ENCODE measurements around the gene PHF8. TPM values are rescaled to one million over a fixed set of nuclear protein-coding genes. Genes with fewer than 3 reads are reported as not detected.

PHF8 gene
- total RNA-seq, 1 donor from 2014 or later = 16.6 TPM

DNA sequence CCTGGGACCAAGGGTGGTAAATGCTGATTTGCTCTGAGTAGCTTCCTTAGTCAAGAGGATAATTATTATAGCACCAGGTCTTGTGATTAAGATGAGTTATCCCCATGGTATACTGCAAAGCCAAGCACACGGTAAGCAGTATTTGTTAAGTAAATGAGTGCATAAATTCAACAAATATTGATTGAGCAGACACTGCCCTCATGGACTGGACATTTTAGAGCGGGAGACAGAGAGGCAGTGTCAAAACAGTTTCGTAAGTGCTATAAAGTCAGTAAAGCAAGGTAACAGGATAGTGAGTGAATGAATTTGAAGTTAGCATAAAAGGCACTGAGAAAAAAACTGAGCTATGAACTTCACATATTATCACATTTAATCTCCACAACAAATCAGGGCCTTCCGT lies 13.9 kb downstream of the PHF8 start:
- TF ChIP-seq, protein P1, sequence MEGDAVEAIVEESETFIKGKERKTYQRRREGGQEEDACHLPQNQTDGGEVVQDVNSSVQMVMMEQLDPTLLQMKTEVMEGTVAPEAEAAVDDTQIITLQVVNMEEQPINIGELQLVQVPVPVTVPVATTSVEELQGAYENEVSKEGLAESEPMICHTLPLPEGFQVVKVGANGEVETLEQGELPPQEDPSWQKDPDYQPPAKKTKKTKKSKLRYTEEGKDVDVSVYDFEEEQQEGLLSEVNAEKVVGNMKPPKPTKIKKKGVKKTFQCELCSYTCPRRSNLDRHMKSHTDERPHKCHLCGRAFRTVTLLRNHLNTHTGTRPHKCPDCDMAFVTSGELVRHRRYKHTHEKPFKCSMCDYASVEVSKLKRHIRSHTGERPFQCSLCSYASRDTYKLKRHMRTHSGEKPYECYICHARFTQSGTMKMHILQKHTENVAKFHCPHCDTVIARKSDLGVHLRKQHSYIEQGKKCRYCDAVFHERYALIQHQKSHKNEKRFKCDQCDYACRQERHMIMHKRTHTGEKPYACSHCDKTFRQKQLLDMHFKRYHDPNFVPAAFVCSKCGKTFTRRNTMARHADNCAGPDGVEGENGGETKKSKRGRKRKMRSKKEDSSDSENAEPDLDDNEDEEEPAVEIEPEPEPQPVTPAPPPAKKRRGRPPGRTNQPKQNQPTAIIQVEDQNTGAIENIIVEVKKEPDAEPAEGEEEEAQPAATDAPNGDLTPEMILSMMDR (IDR thresholded peaks at IDR 0.05) = no peak
- H3K36me3 Mint-ChIP-seq (ENCODE audit: low read depth) = peaks cover 16% of the 10 kb centered on the region
- no peaks in the 10 kb centered on the region for H3K4me1 Mint-ChIP-seq (ENCODE audit: low read depth)
- no peak for DNase-seq (ENCODE audit: low spot score)
- no peak overlapping the region for H3K27ac Mint-ChIP-seq (ENCODE audit: unreplicated experiment)
- no peak overlapping the region for H3K4me3 Mint-ChIP-seq (ENCODE audit: unreplicated experiment)
- H3K27me3 Mint-ChIP-seq (ENCODE audit: low read depth) = no peaks in the 10 kb centered on the region
- H3K9me3 Mint-ChIP-seq (ENCODE audit: low read depth) = peaks cover 7% of the 10 kb centered on the region

DNA sequence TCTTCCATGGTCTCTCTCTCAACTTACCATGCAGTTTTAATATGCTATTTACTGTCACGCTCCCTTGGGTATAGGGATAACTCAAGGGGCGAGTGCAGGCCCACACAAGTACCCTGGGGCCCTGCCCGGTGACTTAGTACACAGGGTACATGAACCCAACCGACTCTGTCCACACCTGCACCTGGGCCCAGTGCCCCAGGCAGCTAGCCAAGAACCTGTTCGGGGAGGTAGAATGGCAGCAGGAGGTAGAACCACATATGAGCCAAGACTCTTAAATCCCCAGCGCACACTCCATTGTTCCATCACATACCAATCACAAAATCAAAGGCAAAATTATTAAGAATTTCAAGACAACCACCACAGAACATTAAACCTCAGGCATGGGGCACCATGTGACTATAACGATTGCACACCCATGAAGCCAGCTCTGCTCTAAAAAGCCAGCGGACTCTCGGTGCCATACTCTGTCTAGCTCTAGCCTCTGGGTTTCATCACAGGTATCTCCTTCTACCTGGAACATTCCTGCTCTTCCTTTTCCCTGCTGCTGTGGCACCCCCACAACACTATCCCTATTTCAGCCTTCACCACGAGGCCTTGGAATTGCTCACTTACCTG lies 14.6 kb downstream of the PHF8 start:
- Mint-ChIP-seq H3K27ac (ENCODE audit: unreplicated experiment) (no peak overlapping the region), H3K27me3 (ENCODE audit: low read depth) (no peaks in the 10 kb centered on the region), H3K36me3 (ENCODE audit: low read depth) (peaks cover 18% of the 10 kb centered on the region), H3K4me3 (ENCODE audit: unreplicated experiment) (no peak overlapping the region), H3K9me3 (ENCODE audit: low read depth) (peaks cover 8% of the 10 kb centered on the region), H3K4me1 (ENCODE audit: low read depth) (no peaks in the 10 kb centered on the region)
- TF ChIP-seq, protein P1 (IDR thresholded peaks at IDR 0.05) = no peak
- DNase-seq (ENCODE audit: low spot score) = no peak

DNA sequence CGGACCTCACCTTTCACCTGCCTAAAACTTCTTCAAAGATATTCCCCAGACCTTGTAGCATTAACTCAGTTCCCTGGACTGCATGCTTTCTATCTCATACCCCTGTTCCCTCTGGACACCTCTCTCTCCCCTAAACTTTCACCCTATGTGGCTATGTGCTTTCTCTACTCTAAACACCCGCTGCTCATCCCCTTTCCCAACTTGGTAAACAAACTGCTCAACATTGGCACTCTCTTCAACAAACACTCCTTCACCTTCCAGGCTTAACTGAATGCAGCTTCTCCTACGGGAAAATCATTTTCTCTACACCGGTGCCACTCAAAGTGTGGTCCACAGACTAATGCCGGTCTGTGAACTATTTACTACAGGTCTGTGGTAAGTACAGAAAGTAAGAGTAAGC lies 19.9 kb downstream of the PHF8 start:
- H3K4me3 Mint-ChIP-seq (ENCODE audit: unreplicated experiment) = no peak overlapping the region
- no peaks in the 10 kb centered on the region for H3K4me1 Mint-ChIP-seq (ENCODE audit: low read depth)
- no peak overlapping the region for H3K27ac Mint-ChIP-seq (ENCODE audit: unreplicated experiment)
- H3K36me3 Mint-ChIP-seq (ENCODE audit: low read depth) = peaks cover 16% of the 10 kb centered on the region
- no peaks in the 10 kb centered on the region for H3K27me3 Mint-ChIP-seq (ENCODE audit: low read depth)
- no peak for DNase-seq (ENCODE audit: low spot score)
- H3K9me3 Mint-ChIP-seq (ENCODE audit: low read depth) = peaks cover 12% of the 10 kb centered on the region
- TF ChIP-seq, protein P1 (IDR thresholded peaks at IDR 0.05) = no peak

DNA sequence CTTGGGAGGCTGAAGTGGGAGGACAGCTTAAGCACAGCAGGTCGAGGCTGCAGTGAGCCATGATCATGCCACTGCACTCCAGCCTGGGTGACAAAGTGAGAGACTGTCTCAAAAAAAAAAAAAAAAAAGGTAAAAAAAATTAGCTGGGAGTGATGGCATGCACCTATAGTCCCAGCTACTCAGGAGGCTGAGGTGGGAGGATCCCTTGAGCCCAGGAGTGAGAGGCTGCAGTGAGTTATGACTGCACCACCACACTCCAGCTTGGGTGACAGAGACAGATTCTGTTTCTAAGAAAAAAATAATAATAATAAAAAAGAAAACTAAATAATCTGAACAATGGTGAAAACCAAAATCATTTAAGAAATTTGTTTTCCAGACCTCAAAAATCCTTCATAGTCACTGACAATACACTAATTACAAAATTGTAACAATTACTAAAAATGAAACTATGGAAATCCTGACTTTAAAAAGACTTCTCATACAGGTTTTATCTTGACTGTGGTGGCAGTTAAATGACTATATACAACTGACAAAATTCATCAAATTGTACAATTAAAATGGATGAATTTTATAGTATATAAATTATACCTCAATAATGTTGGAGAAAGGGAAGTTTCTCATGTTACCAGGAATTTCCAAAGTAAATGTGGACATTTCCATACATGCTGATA lies 31.3 kb downstream of the PHF8 start:
- Mint-ChIP-seq H3K27ac (ENCODE audit: unreplicated experiment) (no peak overlapping the region), H3K27me3 (ENCODE audit: low read depth) (no peaks in the 10 kb centered on the region), H3K9me3 (ENCODE audit: low read depth) (peaks cover 2% of the 10 kb centered on the region), H3K36me3 (ENCODE audit: low read depth) (peaks cover 15% of the 10 kb centered on the region), H3K4me1 (ENCODE audit: low read depth) (no peaks in the 10 kb centered on the region), H3K4me3 (ENCODE audit: unreplicated experiment) (no peak overlapping the region)
- DNase-seq (ENCODE audit: low spot score) = no peak
- TF ChIP-seq, protein P1 (IDR thresholded peaks at IDR 0.05) = no peak

DNA sequence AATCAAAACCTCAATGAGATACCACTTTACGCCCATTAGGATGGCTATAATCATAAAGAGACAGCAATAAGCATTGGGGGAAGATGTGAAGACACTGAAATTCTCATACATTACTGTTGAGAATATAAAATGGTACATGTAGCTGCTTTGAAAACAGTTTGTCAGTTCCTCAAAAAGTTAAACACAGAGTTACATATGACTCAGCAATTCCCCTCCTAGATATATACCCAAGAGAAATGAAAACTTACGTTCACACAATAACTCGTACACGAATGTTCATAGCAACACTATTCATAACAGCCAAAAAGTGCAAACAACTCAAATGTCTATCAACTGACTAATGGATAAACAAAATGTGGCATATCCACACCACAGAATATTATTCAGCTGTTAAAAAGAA lies 36.6 kb downstream of the PHF8 start:
- no peak for DNase-seq (ENCODE audit: low spot score)
- TF ChIP-seq, protein P1 (IDR thresholded peaks at IDR 0.05) = no peak
- Mint-ChIP-seq H3K27ac (ENCODE audit: unreplicated experiment) (no peak overlapping the region), H3K27me3 (ENCODE audit: low read depth) (no peaks in the 10 kb centered on the region), H3K36me3 (ENCODE audit: low read depth) (peaks cover 8% of the 10 kb centered on the region), H3K9me3 (ENCODE audit: low read depth) (peaks cover 13% of the 10 kb centered on the region), H3K4me3 (ENCODE audit: unreplicated experiment) (no peak overlapping the region), H3K4me1 (ENCODE audit: low read depth) (peaks cover 7% of the 10 kb centered on the region)
